Neutrophil (primary cell): ENCODE measurements around the gene CST4.
"Not testable (repeated sequence)": the region's sequence is repeated elsewhere in the genome, so short reads cannot be mapped to it uniquely, and the experiment has no call there.

ENCODE experiments used
- H3K27ac ChIP-seq: fragments of 200-600 bp; sonication (generic); 2 replicates; pipeline ENCODE4 v1.5.1; 2016; ENCODE audit warnings: mild to moderate bottlenecking, moderate library complexity
- H3K27me3 ChIP-seq: fragments of 200-600 bp; sonication (generic); 2 replicates; pipeline ENCODE4 v1.6.0; 2016; ENCODE audit warnings: mild to moderate bottlenecking
- H3K36me3 ChIP-seq: fragments of 200-600 bp; sonication (generic); 2 replicates; pipeline ENCODE4 v1.5.1; 2017
- H3K4me1 ChIP-seq, 2 experiments: fragments of 200-600 bp in 1 of 2; sonication (generic) in 1 of 2; 1 replicate in 1 of 2; 2 replicates in 1 of 2; pipeline versions ENCODE4 v1.5.1 to v1.6.1; 2013 to 2016; ENCODE audit warnings: low read depth in 1 of 2, low read length in 1 of 2, mild to moderate bottlenecking in 1 of 2, moderate library complexity in 1 of 2; ENCODE audit not compliant: control insufficient read depth in 1 of 2, insufficient read depth in 1 of 2
- H3K4me3 ChIP-seq, 2 experiments: fragments of 200-600 bp in 1 of 2; sonication (generic) in 1 of 2; 1 replicate in 1 of 2; 2 replicates in 1 of 2; pipeline ENCODE4 v1.5.1; 2013 to 2016; ENCODE audit warnings: low read depth in 1 of 2, low read length in 1 of 2, mild to moderate bottlenecking in 1 of 2, moderate library complexity in 1 of 2
- H3K9me3 ChIP-seq: fragments of 200-600 bp; sonication (generic); 2 replicates; pipeline ENCODE4 v1.5.1; 2016
- TF ChIP-seq, protein P1 (sequence below): fragments of 200-600 bp; sonication (generic); IDR thresholded peaks from 2 replicates; pipeline ENCODE4 v1.5.1; 2016; ENCODE audit warnings: antibody characterized with exemption

CST4 gene

GRCh38 chr20:23637282-23638221 is 51.3 kb downstream of the CST4 start, which contains the start of gene CST3:
TSS of gene CST3 (minus strand) at chr20:23637955. CDS start at chr20:23637862, 93 bp downstream.
- Histone ChIP-seq H3K4me3 (peak within 1 kb of the TSS; percentile 55 to 74), H3K27me3 (peaks cover 44% of the 10 kb centered on the region), H3K27ac (peak within 1 kb of the TSS; percentile 57), H3K4me1 (peaks cover 4 to 16% of the 10 kb centered on the region in 2 experiments), H3K36me3 (peaks cover 16% of the 10 kb centered on the region), H3K9me3 (no peaks in the 10 kb centered on the region)
- TF ChIP-seq, protein P1, sequence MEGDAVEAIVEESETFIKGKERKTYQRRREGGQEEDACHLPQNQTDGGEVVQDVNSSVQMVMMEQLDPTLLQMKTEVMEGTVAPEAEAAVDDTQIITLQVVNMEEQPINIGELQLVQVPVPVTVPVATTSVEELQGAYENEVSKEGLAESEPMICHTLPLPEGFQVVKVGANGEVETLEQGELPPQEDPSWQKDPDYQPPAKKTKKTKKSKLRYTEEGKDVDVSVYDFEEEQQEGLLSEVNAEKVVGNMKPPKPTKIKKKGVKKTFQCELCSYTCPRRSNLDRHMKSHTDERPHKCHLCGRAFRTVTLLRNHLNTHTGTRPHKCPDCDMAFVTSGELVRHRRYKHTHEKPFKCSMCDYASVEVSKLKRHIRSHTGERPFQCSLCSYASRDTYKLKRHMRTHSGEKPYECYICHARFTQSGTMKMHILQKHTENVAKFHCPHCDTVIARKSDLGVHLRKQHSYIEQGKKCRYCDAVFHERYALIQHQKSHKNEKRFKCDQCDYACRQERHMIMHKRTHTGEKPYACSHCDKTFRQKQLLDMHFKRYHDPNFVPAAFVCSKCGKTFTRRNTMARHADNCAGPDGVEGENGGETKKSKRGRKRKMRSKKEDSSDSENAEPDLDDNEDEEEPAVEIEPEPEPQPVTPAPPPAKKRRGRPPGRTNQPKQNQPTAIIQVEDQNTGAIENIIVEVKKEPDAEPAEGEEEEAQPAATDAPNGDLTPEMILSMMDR: no peak

DNA sequence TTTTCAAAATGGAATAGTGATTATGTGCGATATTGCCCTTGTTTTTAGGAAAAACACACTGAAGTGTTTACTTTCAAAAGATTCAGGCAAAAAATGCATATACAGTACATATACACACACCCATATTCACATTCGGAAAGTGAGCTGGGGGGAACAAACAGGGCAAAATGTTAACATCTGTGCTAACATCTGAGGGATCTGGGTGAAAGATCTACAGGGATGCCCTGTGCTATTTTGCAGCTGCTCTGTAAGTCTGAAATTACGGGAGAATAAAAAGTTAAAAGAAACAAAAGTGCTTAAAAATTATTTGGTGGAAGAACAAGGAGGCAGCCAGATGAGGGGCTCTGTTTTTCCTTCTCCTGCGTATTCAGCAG is 51.9 kb downstream of the CST4 start:
- peaks cover 19% of the 10 kb centered on the region for H3K36me3 ChIP-seq
- H3K4me1 ChIP-seq: peaks cover 4 to 16% of the 10 kb centered on the region in 2 experiments
- H3K9me3 ChIP-seq: no peaks in the 10 kb centered on the region
- H3K27ac ChIP-seq: no peak overlapping the region
- peak overlapping the region; percentile 55 to 74 for H3K4me3 ChIP-seq
- peaks cover 41% of the 10 kb centered on the region for H3K27me3 ChIP-seq
- TF ChIP-seq, protein P1: no peak

- no peak overlapping the region for H3K27ac ChIP-seq
- peaks cover 41% of the 10 kb centered on the region for H3K27me3 ChIP-seq
- TF ChIP-seq, protein P1: no peak
- peaks cover 19% of the 10 kb centered on the region for H3K36me3 ChIP-seq
- no peaks in the 10 kb centered on the region for H3K9me3 ChIP-seq
- H3K4me3 ChIP-seq: peak overlapping the region in 1 of 2 experiments; percentile 74
- peaks cover 4 to 16% of the 10 kb centered on the region in 2 experiments for H3K4me1 ChIP-seq
These were observed 52.5 kb downstream of the CST4 start for GRCh38 chr20:23636182-23636907.

- not testable (repeated sequence) for H3K4me3 ChIP-seq, H3K27ac ChIP-seq, H3K9me3 ChIP-seq
- Histone ChIP-seq H3K27me3 (peaks cover 41% of the 10 kb centered on the region), H3K4me1 (peaks cover 4 to 16% of the 10 kb centered on the region in 2 experiments), H3K36me3 (peaks cover 19% of the 10 kb centered on the region)
These were observed 53.1 kb downstream of the CST4 start for GRCh38 chr20:23635768-23636090.
